ENCODE measurements around the gene TMEM134. TPM values are rescaled to one million over a fixed set of nuclear protein-coding genes. Genes with fewer than 3 reads are reported as not detected.

TMEM134 gene
- polyA plus RNA-seq, 2 donors, result 154 to 160 TPM

- Histone ChIP-seq H3K4me1 (ENCODE audit: control insufficient read depth in 2 of 2, insufficient read depth in 2 of 2, low read length in 1 of 2) (peaks cover 14 to 34% of the 10 kb centered on the region in 2 donors), H3K4me3 (ENCODE audit: low read depth in 1 of 2, low read length in 2 of 2) (no peak overlapping the region), H3K36me3 (ENCODE audit: control insufficient read depth in 2 of 2, insufficient read depth in 2 of 2, low read length in 1 of 2) (no peaks in the 10 kb centered on the region), H3K9me3 (ENCODE audit: control insufficient read depth in 2 of 2, insufficient read depth in 1 of 2, low read depth in 1 of 2, low read length in 1 of 2) (no peaks in the 10 kb centered on the region), H3K27me3 (ENCODE audit: control insufficient read depth in 1 of 2, insufficient read depth in 2 of 2, low read length in 2 of 2) (no peaks in the 10 kb centered on the region), H3K27ac (ENCODE audit: low read depth in 2 of 2, low read length in 1 of 2) (peak overlapping the region; percentile 27 to 56)
- WGBS, 2 donors, result 42 to 50% methylated on average over 26 of the region's 26 CpGs
Measured at GRCh38 chr11:67418476-67419281, 50.4 kb downstream of the TMEM134 start.

- Histone ChIP-seq H3K9me3 (ENCODE audit: control insufficient read depth in 2 of 2, insufficient read depth in 1 of 2, low read depth in 1 of 2, low read length in 1 of 2) (no peaks in the 10 kb centered on the region), H3K27ac (ENCODE audit: low read depth in 2 of 2, low read length in 1 of 2) (peak overlapping the region in 1 of 2 donors; percentile 38), H3K36me3 (ENCODE audit: control insufficient read depth in 2 of 2, insufficient read depth in 2 of 2, low read length in 1 of 2) (no peaks in the 10 kb centered on the region), H3K4me3 (ENCODE audit: low read depth in 1 of 2, low read length in 2 of 2) (no peak overlapping the region), H3K27me3 (ENCODE audit: control insufficient read depth in 1 of 2, insufficient read depth in 2 of 2, low read length in 2 of 2) (no peaks in the 10 kb centered on the region), H3K4me1 (ENCODE audit: control insufficient read depth in 2 of 2, insufficient read depth in 2 of 2, low read length in 1 of 2) (peaks cover 14 to 34% of the 10 kb centered on the region in 2 donors)
- 73 to 78% methylated on average over 12 of the region's 12 CpGs for WGBS, 2 donors
Measured at GRCh38 chr11:67417425-67417824, 51.6 kb downstream of the TMEM134 start.

GRCh38 chr11:67416416-67417335, 52.4 kb downstream of the TMEM134 start:
- Histone ChIP-seq H3K27me3 (ENCODE audit: control insufficient read depth in 1 of 2, insufficient read depth in 2 of 2, low read length in 2 of 2) (no peaks in the 10 kb centered on the region), H3K9me3 (ENCODE audit: control insufficient read depth in 2 of 2, insufficient read depth in 1 of 2, low read depth in 1 of 2, low read length in 1 of 2) (no peaks in the 10 kb centered on the region), H3K36me3 (ENCODE audit: control insufficient read depth in 2 of 2, insufficient read depth in 2 of 2, low read length in 1 of 2) (no peaks in the 10 kb centered on the region), H3K4me3 (ENCODE audit: low read depth in 1 of 2, low read length in 2 of 2) (no peak overlapping the region), H3K27ac (ENCODE audit: low read depth in 2 of 2, low read length in 1 of 2) (peak overlapping the region in 1 of 2 donors; percentile 38), H3K4me1 (ENCODE audit: control insufficient read depth in 2 of 2, insufficient read depth in 2 of 2, low read length in 1 of 2) (peaks cover 14 to 34% of the 10 kb centered on the region in 2 donors)
- WGBS, 2 donors, result 38 to 49% methylated on average over 21 of the region's 21 CpGs

GRCh38 chr11:67415501-67416304, 53.3 kb downstream of the TMEM134 start, which contains the start of gene CARNS1:
Gene CARNS1 (plus strand): TSS chr11:67415678. CDS start chr11:67416200, 522 bp downstream.
- Histone ChIP-seq H3K27ac (ENCODE audit: low read depth in 2 of 2, low read length in 1 of 2) (peak within 1 kb of the TSS in 1 of 2 donors; percentile 9), H3K36me3 (ENCODE audit: control insufficient read depth in 2 of 2, insufficient read depth in 2 of 2, low read length in 1 of 2) (no peaks in the 10 kb centered on the region), H3K9me3 (ENCODE audit: control insufficient read depth in 2 of 2, insufficient read depth in 1 of 2, low read depth in 1 of 2, low read length in 1 of 2) (no peaks in the 10 kb centered on the region), H3K4me1 (ENCODE audit: control insufficient read depth in 2 of 2, insufficient read depth in 2 of 2, low read length in 1 of 2) (peaks cover 14 to 34% of the 10 kb centered on the region in 2 donors), H3K27me3 (ENCODE audit: control insufficient read depth in 1 of 2, insufficient read depth in 2 of 2, low read length in 2 of 2) (no peaks in the 10 kb centered on the region), H3K4me3 (ENCODE audit: low read depth in 1 of 2, low read length in 2 of 2) (peak within 1 kb of the TSS; percentile 13 to 21)
- WGBS, 2 donors, result 5 to 11% methylated on average over 37 to 67 of the region's 67 CpGs

- 63 to 70% methylated on average over 2 of the region's 2 CpGs for WGBS, 2 donors
- no peak overlapping the region for H3K4me3 ChIP-seq (ENCODE audit: low read depth in 1 of 2, low read length in 2 of 2)
- H3K9me3 ChIP-seq (ENCODE audit: control insufficient read depth in 2 of 2, insufficient read depth in 1 of 2, low read depth in 1 of 2, low read length in 1 of 2), result no peaks in the 10 kb centered on the region
- peaks cover 10 to 16% of the 10 kb centered on the region in 2 donors for H3K4me1 ChIP-seq (ENCODE audit: control insufficient read depth in 2 of 2, insufficient read depth in 2 of 2, low read length in 1 of 2)
- no peaks in the 10 kb centered on the region for H3K36me3 ChIP-seq (ENCODE audit: control insufficient read depth in 2 of 2, insufficient read depth in 2 of 2, low read length in 1 of 2)
- no peaks in the 10 kb centered on the region for H3K27me3 ChIP-seq (ENCODE audit: control insufficient read depth in 1 of 2, insufficient read depth in 2 of 2, low read length in 2 of 2)
- no peak overlapping the region for H3K27ac ChIP-seq (ENCODE audit: low read depth in 2 of 2, low read length in 1 of 2)
Measured at GRCh38 chr11:67413266-67413849, 55.7 kb downstream of the TMEM134 start.

GRCh38 chr11:67412495-67413179, 56.4 kb downstream of the TMEM134 start:
- no peaks in the 10 kb centered on the region for H3K36me3 ChIP-seq (ENCODE audit: control insufficient read depth in 2 of 2, insufficient read depth in 2 of 2, low read length in 1 of 2)
- WGBS, 2 donors, result 62 to 63% methylated on average over 9 of the region's 9 CpGs
- H3K27ac ChIP-seq (ENCODE audit: low read depth in 2 of 2, low read length in 1 of 2), result no peak overlapping the region
- no peaks in the 10 kb centered on the region for H3K27me3 ChIP-seq (ENCODE audit: control insufficient read depth in 1 of 2, insufficient read depth in 2 of 2, low read length in 2 of 2)
- H3K4me3 ChIP-seq (ENCODE audit: low read depth in 1 of 2, low read length in 2 of 2), result no peak overlapping the region
- H3K9me3 ChIP-seq (ENCODE audit: control insufficient read depth in 2 of 2, insufficient read depth in 1 of 2, low read depth in 1 of 2, low read length in 1 of 2), result no peaks in the 10 kb centered on the region
- H3K4me1 ChIP-seq (ENCODE audit: control insufficient read depth in 2 of 2, insufficient read depth in 2 of 2, low read length in 1 of 2), result peaks cover 10 to 14% of the 10 kb centered on the region in 2 donors

- Histone ChIP-seq H3K27me3 (ENCODE audit: control insufficient read depth in 1 of 2, insufficient read depth in 2 of 2, low read length in 2 of 2) (no peaks in the 10 kb centered on the region), H3K9me3 (ENCODE audit: control insufficient read depth in 2 of 2, insufficient read depth in 1 of 2, low read depth in 1 of 2, low read length in 1 of 2) (no peaks in the 10 kb centered on the region), H3K36me3 (ENCODE audit: control insufficient read depth in 2 of 2, insufficient read depth in 2 of 2, low read length in 1 of 2) (no peaks in the 10 kb centered on the region), H3K27ac (ENCODE audit: low read depth in 2 of 2, low read length in 1 of 2) (no peak overlapping the region), H3K4me1 (ENCODE audit: control insufficient read depth in 2 of 2, insufficient read depth in 2 of 2, low read length in 1 of 2) (peaks cover 10 to 12% of the 10 kb centered on the region in 2 donors), H3K4me3 (ENCODE audit: low read depth in 1 of 2, low read length in 2 of 2) (no peak overlapping the region)
- 63 to 64% methylated on average over 7 of the region's 7 CpGs for WGBS, 2 donors
Measured at GRCh38 chr11:67411785-67412152, 57.3 kb downstream of the TMEM134 start.

Data from esophagus (tissue), 2 donors.